GM18505 (cell line): ENCODE data around the gene DAGLA.

Experiments used
- ATAC-seq: cut with Tn5 transposase; IDR thresholded peaks from one replicate; pipeline ENCODE4 v1.9.1; 2021; ENCODE audit not compliant: unreplicated experiment
- POLR2A ChIP-seq: IDR thresholded peaks from 4 replicates; pipeline ENCODE4 v1.6.1; 2011; ENCODE audit warnings: borderline replicate concordance; ENCODE audit not compliant: insufficient read depth, insufficient read length; ENCODE audit errors: extremely low read depth

DAGLA gene

DNA sequence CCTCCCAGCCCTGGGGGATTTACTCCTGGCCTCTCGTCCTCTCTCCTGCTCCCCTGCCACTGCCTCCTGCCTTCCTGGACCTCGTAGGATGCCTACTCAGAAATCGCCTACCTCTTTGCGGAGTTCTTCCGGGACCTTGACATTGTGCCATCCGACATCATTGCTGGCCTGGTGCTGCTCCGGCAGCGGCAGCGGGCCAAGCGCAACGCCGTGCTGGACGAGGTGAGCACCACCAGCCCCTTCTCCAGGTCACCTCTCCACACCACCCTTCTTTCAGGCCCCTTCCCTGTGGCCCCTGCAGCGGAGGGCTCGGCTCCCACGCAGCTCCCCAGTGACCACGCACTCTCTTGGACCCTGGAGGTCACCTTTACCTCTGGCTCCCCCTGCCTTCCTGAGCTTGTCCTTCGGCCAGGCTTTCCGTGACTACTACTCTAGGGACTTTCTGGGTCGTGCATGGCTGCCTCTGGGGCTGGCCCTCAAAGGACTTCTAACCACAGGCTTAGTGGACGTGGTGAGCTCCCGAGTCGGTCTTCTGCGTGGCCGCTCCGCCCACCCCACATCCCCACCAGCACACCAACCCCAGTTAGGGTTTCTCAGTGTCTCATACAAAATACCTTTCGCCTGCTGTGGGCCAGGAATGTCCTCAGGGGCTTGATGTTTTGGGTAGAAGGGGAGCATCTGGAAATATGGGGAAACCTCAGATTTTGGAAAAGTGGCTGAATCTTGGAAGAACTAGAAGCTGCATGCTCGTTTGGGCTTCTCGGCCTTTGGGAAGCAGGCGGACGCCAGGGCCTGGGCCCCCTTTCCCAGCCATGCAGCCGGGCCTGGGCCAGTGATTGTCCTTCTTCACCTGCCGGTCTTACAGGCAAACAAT, 48.1 kb downstream of the DAGLA start:
- ATAC-seq, result no peak

DNA sequence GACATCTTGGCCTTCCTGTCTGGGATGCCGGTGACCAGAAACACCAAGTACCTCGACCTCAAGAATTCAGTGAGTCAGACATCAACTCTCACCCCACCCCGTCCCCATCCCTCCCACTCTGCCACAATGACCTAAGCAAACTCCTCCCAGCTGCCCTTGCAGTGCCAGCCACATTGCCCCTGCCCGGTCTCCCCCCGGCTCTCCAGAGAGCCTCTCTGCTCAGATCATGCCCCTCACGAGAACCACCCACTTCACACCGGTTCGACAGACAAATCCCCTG, 48.7 kb downstream of the DAGLA start:
- no peak for TF ChIP-seq POLR2A
- ATAC-seq, result no peak

More for the DNA sequence above, 48.1 kb downstream of the DAGLA start:
- TF ChIP-seq POLR2A, result no peak

DNA sequence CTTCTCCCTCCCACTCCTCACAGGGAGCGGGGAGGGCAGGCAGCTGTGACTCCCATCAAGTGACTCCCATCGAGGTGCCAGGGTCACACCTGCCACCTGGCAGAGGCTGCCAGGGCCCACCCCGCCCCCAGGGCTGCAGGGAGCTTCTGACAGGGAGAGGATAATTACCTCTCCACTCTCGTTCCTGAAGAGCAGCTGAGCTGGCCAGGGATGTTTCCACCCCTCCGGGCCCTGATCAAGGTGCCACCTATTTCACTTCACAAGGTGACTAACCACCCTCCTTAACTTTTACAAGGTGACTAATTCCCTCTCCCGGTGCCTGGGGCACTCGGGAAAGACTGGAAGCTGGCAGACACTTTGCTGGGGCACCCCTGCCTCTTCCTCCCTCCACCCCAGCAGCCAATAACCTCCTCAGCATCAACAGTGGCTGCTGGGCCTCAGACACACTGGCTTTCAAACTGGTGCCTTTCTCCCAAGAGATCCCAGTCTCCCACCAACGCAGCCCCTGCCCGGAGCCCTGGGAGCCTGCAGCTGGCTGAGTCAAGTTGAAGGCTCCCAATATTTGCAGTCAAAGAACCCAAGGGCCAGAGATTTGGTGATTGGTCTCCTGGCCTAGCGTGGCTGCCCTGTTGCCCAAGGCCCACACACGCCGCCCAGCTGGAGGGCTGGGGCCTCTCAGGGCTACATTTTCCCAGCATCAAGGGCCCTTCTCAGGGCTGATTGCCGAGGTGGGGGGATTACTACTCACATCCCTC, 50.2 kb downstream of the DAGLA start:
- no peak for ATAC-seq

DNA sequence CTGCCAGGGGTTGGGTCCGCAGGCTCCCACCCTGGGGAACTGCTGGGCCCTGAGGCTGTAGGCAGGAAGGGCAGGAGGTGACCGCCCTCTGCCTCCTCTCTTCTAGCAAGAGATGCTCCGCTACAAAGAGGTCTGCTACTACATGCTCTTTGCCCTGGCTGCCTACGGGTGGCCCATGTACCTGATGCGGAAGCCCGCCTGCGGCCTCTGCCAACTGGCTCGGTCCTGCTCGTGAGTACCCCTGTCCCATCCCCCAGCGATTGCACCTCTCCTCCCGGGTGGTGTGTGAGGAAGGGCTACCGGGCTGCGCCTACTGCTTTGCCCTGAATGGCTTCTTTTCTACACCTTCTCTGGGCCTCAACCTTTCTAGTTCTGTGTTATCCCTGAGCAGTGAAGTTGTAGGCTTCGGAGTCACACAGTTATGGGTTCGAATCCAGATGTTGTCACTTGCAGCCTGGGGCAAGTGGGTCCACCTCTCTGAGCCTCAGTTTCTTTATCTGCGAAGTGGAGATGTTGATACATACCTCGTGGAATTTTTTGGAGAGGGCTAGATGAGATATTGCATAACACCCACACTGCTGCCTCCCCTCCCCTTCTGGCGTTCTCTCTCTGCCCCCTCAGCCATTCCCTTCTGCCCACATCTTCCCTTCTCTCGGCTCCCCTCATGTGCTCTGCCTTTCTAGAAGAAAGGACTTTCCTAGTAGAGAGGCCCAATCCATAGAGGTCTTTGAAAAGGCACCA, 51.2 kb downstream of the DAGLA start:
- no peak for TF ChIP-seq POLR2A

More for the DNA sequence above, 50.2 kb downstream of the DAGLA start:
- TF ChIP-seq POLR2A, result no peak

DNA sequence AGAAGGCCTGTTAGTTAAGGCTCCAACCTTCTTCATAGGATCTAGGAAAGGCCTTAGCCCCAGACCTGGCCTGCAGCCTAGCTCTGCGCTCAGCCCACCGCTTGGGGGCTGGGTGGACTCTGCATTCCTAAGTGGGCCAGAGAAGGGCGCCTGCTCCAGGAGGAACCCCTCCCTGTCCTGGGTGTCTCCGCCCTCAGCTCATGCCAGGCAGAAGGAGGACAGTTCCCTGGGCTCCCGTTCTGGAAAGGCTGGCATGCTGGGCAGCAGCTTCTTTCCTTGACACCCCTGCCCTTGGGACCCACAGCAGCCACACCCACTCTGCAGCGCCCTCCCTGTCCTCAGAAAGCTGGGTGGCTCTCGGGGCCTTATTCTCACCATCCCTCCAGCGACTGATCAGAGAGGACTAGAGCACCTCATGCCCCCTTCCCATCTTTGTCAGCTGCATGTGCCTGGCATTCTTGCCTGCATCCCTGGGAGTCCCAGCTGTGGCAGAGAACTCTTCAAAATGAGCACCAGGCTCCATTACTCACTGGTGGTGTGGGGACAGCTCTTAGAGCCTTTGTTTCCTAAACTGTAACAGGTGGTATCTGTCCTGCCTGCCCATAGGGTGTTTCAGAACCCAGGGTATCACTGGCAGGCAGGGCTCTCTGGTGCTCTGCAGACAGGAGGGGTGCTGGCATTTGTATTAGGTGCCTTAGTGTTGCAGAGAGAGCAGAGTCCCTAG, 51.9 kb downstream of the DAGLA start:
- ATAC-seq, result no peak
- no peak for TF ChIP-seq POLR2A

More for the DNA sequence above, 51.2 kb downstream of the DAGLA start:
- no peak for ATAC-seq

DNA sequence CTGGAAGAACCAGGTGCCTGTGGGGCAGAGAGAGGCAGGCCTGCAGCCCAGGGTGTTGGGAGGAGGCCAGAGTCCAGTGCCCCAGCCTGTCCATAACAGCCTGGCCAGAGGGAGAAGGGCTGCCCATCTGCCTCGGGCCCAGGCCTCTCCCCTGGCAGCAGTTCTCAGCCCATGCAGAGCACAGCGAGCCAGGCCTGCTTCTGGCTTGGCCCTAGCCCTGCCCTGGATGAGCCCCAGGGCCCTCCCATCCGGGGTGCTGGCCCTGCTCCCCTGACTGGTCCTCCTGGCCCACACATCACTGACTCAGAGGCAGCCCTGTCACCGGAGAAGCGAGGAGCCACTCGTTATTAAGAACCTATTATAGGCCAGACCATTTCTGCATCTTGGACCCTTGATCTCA, 52.5 kb downstream of the DAGLA start:
- TF ChIP-seq POLR2A, result no peak
- ATAC-seq, result no peak

DNA sequence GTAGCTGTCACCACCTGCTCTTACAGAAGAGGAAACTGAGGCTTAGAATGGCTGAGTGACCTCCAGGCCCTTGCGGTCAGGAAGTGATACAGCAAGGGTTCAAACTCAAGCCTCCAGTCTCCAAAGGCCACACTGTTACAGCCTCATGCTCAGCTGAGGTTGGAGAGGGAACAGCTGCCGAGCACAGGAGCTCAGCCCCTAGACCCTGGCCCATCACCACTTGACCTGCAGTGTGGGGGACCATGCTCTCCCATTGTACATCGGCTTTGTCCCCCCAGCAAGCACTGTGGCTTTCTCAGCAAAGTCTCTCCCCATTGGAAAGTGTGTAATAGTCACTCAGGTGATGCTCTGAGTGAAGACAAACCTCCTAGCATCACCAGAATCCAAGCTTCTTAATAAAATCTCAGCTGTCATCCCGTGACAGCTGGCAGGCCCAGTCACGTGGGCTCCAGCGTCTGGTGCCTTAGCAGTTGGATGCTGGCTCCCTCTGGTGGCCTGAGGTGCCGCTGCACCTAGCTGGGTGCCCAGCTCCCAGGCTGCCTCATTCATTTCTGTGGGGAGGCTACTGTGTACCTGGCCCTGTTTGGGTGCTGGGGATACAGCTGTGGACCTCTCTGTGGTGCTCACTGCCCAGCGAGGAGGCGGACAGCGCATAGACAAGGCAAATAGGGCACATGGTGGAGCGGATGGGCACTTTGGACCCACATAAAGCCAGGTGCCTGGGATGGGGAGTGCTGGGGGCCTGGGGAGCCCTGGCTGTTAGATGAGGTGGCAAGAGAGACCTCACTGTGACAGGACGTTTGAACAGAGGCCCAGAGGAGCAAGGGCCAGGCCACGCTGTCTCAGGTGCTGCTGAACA, 53.2 kb downstream of the DAGLA start:
- ATAC-seq, result peak; percentile 68
- no peak for TF ChIP-seq POLR2A

DNA sequence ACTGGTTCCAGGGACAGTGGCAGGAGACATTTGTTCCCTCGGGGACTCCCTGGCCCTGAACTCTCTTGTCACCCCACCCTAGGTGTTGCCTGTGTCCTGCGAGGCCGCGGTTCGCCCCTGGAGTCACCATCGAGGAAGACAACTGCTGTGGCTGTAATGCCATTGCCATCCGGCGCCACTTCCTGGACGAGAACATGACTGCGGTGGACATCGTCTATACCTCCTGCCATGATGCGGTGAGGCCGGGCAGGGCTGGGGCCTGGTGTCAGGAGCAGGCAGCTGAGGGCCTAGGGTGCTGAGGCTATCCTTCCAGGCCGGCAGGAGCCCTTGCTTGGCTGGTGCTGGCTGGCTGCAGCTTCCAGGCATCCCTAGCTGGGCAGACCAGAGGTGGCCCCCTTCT, 54.6 kb downstream of the DAGLA start:
- no peak for TF ChIP-seq POLR2A
- ATAC-seq, result no peak

DNA sequence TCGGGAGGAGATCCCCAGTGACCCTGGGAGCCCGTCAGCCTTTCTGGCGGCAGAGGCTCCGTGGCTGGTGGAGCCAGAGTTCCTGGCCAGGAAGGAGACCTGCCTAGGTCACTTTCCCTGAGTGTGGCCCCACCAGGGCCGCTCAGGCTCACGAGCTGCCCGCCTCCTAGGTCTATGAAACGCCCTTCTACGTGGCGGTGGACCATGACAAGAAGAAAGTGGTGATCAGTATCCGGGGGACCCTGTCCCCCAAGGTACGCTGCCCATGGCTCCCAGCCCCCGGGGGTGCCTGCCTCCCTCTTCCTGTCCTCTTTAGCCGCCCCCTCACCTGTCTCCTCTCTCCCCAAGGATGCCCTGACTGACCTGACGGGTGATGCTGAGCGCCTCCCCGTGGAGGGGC, 55.2 kb downstream of the DAGLA start:
- ATAC-seq, result no peak
- no peak for TF ChIP-seq POLR2A

DNA sequence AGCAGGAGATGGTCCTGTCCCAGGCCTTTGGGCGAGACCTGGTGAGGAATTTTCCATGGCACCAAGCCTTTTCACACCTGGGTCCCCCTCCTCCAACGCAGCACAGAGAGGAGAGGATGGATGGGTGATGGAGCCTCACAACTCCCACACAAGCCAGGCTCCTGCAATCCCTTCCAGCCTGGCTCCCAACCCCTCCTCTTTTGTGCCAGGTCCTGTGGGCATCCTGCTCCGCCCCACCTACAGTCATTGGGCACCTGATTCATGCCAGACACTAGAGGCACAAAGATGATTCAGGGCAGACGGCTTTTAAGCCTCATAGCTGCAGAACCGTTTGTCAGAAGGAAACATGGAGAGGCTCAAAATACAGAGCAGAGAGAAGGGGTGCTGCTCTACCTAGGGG, 56.1 kb downstream of the DAGLA start:
- TF ChIP-seq POLR2A, result no peak
- ATAC-seq, result no peak

DNA sequence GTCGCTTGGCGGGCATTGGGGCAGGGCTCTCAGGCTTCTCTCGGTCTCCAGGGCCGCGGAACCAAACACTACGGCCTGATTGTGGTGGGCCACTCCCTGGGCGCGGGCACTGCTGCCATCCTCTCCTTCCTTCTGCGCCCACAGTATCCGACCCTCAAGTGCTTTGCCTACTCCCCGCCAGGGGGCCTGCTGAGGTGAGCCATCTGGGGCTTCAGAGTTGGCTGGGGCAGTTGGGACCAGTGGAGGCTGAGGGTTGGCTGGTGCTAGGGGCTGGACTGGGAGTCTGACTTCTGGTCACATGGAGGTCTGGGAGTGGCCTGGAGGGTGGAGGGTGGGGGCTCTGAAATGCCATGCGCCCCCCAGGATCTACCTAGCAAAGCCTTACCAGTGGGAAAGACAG, 56.9 kb downstream of the DAGLA start:
- no peak for ATAC-seq

More for the DNA sequence above, 56.9 kb downstream of the DAGLA start:
- no peak for TF ChIP-seq POLR2A
